ENCODE measurements around the gene USP22.

Gene USP22

DNA sequence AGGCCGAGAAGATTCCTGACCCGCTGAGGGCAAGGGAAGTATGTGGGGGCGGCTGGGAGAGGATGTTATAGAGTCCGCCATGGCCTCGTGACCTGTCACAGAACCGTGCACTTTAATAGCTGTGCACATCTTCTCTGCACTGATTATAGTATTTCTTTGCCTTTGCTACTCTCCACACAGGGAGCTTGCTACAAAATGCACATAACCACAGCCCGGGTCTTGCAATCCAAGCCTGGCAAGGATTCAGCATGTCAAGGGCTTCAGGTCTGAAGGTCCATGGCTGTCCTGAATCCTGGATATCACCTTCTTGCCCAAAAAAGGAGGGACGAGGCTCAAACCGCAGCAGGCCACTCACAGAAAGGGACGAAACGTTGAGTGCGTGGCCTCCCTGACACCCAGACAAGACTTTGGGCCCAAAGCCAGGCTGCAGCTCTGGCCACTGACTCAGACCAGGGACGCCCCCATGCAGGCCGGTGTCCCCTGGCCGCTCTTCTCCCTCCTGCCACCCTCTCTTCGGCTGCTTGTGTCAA is 43.7 kb downstream of the USP22 start:
- no peak for DNase-seq

DNA sequence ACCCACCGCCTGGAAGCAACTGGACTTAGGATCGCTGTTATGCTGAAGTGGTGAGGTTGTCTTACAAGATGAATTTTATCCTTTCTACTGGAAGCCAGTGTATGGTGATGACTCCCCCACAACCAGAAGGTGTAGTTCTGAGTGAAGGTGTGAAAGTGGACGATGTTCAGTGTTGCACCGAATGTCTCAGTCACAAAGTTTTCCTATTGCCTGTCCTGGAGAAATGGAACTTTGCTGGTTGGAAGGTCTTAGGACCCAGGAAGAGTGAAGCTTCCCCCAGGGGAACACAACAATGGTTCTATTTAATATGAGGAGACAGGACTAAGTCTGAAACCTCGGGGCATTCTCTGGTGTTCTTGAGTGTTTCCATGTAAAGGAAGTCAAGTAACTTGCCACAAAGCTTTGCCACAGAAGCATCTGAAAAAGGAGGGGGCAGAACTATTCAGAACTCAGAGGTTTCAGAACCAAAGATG is 44.2 kb downstream of the USP22 start:
- DNase-seq = no peak

DNA sequence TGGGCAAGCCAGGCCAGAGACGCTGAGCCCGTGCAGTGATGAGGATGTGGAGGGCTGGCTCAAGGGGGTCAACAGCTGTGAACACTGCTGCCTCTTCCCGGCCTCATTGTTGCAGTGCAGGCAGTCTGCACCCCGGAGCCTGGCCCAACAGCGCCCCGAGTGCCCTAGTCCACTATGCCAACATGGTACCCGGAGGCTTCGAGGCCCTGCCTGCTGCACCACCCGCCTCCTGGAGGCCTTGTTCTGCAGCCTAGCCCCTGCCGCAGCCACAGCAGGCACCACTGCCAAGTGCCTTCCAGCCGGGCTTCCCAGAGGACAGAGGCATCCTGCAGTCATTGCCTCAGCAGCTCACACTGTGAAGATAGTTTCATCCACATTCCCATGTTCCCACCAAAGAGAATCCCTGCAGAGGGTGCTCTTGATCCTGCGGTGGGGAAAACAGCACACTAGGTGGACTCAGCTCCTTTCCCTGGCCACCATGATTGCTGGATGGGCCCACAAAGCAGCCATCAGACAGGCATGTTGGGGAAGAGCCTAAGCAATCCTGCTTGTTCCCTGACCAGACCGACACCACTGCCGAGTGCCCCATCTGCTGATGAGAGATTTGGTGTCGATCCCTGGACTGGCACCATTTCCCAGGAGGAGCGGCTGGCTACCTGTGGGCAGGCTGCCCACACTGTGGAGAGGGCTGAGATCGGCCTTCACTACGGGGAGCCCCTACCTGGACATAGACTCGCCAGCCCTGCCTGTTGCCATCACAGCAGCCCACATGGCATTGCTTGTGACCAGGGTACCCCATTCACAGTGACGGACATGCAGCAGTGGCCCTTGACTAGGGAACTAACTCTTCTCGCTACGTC is 44.9 kb downstream of the USP22 start:
- no peak for DNase-seq

DNA sequence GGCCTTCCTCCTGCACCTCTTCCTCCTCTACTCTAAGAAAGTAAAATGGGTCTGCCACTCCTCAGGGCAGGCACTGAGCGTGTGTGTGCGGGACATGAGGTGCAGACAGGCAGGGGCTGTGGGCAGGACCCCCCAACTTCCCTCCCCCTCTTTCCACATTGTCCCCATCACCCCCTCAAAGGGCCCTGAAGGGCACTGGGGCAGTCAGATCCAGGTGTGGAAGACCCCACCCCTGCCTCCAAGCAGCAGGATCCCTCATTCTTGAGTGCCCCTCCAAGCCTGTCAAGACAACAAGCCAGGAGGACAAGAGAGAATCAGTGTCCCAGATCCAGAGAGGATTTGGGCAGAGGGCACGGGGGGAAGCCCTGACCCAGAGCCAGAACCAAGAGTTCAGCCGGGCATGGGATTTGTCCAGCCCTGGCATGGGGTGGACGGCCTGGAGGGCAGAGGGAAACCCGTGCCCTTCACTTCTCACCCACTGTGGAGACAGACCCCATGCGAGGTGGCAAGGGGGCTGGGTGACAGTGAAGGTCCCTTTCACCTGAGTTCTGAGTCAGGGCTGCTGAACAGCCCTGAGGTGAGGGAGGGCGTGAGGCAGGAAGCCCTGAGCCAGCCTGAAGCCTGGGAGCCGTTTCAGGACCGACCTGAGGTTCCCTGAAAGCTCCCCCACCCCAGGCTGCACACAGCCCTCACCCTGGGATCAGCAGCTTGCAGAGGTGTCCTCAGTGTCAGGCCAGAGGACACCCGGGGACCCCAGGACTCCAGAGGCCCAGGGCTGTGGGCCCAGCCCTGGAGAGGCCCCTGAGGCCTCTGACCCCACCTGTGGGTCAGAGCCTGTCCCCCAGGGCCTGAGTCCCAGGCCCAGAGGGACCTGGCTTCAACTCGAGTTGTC is 45.8 kb downstream of the USP22 start:
- no peak for DNase-seq

DNA sequence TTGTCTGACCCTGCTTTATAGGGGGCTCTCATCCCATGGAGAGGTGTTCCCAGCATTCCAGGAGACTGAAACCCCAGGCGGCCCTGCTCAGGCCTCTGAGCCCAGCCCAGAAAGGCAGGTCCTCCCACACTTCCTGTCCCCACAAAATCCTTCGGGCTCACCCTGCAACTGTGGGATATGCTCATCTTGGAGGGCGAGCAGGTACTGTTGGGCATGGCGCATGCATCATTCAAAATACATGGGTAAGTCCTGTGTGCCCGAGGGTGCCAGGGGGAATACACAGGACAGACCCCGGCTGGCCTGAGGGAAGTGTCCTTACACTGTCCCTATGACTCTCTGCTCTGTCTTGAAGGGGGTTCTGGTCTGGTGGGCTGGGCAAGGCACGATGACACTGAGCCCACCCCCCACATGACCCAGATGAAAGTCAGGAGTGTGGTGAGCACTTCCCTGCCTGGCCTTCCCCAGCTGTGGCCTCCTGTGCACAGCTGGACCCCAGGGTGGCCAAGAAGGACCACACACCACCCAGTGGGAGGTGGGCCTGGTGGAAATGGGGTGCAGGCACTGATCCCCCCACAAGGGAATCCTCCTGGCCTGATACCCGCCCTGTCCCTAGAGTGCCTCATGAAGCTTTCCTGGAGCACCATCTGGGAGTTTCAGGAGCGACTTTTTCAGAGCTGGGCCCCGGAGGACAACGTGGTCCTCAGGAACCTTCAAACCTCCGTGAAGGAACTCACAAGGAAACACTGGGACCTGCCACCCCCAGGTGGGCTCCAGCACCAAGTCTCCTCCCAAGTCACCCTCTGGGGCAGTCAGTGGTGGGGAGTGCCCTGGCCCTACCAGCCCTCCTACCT is 46.7 kb downstream of the USP22 start:
- no peak for DNase-seq

DNA sequence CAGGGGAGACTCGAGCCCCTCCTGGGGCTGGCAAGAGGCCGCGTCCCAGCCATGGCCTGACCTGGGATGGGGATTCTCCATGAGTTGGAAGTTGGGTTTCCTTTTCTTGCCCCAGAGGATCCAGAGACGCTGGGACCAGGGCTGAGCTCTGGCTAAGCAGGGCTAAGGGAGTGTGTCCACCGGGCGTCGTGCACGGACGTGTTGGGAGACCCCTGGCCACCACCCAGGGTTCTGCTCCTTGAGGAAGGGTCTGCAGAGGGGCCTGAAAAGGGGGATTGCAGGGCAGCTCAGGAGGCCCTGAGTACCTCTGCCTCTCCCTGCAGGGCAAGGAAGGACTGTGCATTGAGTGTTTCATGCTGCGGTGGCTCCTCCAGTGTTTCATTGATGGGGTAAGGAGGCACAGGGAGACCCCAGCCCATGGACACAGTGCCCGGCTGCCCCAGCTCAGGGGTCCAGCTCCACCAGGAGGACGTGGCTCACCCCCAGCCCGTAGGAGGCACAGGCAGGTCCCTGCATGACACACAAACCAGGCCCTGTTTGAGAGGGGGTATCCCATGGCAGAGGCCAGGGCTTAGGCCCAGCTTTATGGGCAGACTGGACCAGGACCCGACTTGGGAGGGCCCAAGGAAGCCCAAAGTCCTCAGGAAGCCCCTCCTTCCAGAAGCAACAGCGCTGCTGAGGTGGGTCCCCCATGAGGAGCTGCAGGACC is 47.5 kb downstream of the USP22 start:
- DNase-seq = no peak

DNA sequence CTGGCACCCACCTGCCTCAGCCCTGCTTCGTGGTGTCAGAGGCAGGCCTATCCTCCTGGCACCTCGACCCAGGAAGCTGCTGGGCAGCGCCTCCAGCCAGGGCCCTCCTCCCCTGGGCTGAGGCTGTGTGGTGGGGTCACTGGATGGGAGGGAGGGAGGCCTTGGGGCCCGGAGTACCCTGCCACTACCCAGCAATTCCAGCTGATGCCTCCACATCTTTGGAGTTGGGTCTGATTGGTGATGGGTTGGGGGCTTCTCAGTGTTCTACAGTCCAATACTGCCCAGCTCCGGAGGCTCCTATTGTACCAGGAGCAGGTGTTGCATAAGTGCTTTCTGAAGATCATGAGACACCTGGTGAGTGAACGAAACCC is 48.0 kb downstream of the USP22 start:
- DNase-seq = no peak

DNA sequence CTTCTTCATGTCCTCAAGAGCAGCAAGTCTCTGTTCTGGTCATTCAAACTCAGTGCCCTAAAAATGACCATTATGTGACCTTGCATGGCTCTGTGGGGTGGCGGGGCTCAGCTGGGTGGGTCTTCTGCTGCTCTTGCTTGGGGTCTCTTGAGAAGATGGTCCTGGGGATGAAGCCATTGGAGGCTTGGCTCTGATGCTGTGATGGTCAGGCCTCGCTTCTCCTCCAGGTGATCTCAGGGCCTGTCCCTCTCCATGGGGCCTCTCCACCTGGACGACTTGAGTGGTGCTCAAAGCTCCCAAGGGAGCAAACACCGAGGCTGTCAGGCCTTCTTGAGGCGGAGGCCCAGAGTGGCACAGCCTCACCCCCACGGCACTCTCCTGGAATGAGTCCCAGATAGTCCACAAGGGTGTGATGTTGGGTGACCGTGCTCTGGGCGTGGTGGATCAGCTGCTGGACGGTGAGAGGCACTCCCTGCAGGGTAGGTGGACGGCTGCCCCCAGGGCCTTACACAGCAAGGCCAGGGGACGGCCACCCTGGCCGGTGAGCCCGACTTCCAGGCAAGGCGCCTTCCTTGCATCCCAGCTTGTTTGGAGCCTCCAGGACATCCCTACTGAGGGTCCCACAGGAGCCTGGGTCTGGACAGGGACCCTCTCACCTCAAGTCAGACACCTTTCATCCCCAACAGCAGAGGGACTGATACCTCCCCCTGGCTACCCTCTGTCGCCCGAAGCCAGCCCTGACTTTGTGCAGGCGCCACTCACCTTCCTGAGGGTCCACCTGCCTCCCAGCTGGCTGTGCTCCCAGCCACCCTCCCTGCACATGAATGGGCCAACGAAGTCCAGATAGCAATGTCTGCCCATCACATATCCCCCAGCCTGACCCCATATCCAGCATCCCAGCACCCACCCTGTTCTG is 48.7 kb downstream of the USP22 start:
- no peak for DNase-seq

DNA sequence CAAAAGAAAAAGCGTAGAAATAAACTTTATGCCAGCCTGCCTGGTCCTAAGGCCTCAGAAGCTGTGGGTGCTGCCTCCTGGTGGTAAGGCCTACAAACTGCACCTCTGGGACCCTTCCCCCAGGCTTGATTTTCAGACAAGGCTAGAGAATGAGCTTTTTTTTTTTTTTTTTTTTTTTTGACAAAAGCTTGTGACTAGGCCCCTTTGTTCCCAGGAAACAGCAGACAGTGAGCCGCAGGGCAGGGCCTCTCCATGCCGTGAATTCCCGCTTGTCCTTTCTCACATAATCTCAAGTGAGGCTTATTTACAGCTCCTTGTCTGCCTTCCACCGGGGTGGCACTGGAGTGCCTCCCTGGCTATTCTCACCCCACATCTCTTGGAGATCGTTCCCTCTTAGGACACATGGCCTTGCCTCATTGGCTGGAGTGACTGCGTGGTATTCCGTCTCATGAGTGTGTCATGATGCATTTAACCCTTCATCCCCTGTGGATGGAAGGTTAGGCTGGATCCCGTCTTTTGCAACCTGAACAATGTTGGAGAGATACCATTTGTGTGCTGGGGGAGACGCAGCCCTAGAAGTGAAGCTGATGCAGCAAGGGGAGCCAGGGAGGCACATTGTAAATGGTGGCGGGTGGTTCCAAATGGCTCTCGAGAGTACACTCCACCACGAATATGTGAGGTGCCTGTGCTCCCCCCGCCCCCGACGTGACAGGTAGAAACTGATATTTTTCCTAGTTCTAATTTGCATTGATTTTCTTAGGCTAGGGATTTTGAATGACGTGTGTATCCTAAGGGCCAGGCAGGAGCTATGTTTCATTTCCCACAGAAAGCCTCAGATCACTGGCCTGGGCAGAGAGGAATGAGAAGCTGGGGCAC is 49.6 kb downstream of the USP22 start:
- peak; percentile 39 for DNase-seq

DNA sequence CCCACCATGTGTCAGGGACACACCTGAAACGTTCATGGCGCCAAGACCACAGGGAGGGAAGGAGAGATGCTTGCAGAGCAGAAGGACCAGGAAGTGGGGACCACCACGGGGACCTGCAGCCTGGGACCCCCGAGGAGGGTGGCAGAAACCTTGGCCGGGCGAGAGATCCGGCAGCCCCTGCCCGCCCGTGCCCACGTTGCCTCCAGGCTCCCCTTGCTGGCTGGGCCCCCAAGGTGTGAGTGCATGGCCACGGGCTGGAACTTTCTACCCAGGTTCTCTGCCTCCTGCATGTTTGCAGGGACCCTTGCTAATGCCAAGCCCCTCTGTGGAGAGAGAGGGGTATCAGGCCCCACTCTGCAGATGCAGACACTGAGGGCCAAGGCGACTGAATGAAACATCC is 50.4 kb downstream of the USP22 start:
- no peak for DNase-seq

DNA sequence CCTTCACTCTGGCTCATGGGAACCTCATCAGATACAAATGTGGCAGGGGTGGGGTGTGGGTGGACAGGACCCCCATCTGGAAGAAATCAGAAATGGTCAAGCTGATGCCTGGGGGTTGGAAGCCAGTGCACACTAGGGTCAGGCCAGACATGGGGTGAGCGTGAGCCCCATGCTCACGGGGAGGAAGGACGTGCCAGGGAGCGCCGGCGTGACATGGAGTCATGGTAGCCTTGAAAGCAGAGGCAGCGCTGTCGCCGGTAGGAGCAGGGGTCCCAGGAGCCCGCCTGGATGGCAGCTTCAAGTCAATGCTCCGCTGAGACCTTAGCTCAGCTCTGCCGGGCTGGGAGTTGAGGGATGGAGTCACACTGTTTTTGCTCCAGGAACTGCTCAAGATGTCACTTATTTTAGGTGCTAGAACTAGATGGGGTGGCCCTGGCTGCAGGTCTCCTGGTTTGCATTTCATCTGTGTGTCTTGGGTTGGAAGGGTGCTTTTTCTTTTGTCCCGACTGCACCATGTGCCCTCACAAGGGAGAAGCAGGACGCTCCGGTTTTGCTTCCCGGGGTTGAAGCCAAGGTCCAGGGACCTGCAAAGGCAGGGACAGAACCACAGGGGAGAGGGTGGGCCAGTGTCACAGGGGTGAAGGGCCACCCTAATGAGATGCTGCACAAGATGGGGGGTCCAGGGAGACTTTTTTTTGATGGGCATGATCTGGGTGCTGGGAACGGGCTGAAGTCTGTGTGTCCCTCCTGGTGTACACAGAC is 51.4 kb downstream of the USP22 start:
- DNase-seq = no peak

DNA sequence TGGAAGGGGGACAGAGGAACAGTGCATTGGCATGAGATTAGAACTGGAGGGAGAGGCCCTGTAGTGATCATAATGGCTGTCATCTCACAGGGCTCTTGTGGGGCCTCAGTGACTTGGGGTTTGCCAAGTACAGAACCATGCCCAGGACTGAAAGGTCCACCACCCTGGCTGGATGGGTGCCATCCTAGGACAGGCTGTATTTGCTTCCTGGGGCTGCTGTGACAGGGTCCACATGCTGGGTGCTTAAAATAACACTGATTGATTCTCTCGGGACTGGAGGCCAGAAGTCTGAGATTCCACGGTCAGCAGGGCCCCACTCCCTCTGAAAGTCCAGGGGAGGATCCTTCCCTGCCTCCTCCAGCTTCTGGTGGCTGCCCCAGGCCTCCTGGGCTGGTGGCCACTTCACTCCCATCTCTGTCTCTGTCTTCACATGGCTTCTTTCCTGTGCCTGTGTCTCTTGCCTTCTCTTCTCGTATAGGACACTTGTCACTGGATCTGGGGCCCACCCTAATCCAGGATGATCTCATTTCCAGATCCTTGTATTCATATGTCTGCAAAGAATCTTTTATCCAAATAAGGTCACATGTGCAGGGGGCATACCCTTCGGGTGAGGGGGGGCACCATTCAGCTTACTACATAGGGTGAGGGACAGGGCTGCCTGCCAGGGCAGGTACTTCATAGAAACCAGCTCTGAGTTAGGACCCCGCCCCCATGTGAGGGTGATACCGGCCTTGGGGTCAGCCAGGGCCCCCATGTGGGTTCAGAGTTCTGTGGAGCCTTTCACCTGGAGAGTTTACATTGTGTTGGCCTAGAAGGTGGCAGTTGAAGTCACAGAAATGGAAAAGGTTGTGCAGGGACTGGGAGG is 52.6 kb downstream of the USP22 start:
- DNase-seq = no peak

DNA sequence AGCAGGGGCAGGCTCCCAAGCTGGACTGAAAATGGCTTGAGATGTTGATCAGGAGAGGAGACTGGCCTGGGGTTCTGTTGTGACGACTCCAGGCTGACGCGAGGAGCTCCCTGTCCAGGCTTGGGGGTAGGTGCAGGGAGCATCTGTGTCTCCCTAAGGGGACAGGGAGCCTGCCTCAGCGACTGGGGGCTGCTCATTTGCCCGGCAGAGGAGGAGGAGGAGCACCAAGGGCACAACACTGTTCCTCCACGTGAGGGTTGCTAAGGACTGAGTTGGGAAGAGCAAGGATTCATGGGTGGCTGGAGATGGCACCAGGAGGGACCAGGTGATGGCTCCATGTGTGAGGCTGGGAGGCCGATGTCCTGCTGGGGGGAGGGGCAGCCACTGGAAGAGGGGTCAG is 53.3 kb downstream of the USP22 start:
- DNase-seq = no peak

DNA sequence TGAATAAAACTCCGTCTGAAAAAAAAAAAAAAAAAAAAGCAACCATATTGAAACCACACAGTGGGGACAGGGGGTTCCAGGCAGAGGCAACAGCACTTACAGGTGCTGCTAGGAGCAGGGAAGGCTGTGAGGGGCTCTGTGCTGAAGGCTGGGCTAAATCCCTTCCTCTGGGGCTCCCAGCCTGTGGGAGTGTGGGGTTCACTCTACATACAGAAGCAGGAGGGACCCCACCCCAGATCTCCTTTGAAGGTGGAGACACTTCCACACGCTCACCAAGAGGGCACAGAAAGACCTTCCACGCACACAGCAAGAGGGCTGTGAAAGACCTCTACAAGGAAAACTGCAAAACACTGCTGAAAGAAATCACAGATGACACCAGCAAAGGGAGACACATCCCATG is 53.9 kb downstream of the USP22 start:
- DNase-seq = no peak

DNA sequence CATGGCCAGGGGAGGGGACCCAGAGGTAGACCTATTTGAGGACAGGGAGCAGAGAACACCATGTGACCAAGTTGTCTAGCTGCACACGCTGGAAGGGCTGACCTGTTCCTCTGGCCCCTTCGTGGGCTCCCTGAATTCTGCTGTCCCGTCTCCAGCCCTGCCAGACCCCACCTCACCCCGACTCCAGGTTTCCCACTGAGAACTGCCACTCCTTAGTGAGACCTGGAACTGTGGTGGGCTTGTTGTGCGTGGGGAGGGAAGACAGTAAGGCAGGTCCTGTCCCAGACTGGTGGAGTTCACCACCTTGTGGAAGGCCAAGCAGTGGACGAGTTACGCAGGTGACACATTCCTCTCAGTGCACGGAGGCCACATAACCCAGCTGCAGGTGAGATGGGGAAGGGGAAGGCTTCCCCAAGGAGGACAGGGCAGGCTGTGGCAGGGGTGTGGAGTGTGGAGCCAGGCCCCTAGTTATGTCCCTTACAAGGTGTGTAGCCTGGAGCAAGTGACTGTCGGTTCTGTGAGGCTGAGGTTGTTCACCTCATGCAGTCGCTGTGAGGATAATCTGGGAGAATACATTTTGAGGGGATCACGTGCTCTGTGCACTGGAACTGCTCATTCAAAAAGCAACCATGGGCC is 54.7 kb downstream of the USP22 start:
- DNase-seq = no peak

DNA sequence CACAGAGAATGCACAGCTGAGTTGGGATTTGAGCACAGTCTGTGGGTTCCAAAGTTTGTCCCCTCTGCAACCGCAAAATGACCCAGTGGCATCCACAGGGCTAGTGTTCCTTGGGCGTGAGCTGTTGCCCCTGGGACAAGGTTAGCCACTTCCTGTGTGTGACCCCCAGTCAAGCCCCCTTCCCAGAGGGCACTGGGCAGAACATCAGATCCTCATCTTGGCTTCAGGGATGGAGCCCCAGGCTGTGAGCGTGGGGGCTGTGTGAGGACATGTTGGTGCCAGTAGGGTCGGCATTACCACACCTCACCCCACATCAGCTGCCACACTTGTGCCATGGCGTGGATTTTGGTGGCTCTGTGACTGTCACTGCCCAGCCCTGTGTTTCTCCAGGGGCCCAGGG is 55.3 kb downstream of the USP22 start:
- no peak for DNase-seq

DNA sequence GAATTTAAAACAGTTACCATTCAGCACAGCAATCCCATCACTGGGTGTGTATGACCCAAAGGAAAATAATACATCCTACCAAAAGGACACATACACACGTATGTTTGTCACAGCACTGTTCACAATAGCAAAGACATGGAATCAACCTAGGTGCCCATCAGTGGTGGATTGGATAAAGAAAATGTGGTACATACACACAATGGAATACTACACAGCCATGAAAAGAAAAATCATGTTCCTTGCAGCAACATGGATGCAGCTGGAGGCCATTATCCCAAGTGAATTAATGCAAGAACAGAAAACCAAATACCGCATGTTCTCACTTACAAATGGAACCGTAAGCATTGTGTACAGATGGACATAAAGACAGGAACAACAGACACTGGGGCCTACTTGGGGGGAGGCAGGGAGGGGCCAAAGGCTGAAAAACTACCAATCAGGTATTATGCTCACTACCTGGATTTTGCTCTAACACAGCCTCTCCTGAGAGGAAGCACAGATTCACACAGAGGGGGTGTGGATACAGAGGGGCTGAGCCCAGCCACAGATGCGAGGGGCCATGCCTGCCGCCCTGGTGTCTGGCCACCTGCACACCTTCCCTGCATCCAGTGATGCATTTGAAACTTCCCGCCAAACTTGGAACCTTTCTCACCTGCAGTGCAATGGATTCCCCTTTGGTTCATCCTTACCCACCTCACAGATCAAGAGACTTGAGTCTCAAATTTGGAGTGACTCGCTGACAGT is 55.9 kb downstream of the USP22 start:
- no peak for DNase-seq
